Measurements from ENCODE around the gene HDHD5. TPM values are rescaled to one million over a fixed set of nuclear protein-coding genes. Genes with fewer than 3 reads are reported as not detected.
A peak's percentile ranks its signal among the peaks of the same experiment; 100 is the strongest.

HDHD5 gene
- total RNA-seq = 10 to 100 TPM; 12.0 to 16.5 (median 13.5) TPM
- 19.1 TPM for total RNA-seq (2013)

DNA sequence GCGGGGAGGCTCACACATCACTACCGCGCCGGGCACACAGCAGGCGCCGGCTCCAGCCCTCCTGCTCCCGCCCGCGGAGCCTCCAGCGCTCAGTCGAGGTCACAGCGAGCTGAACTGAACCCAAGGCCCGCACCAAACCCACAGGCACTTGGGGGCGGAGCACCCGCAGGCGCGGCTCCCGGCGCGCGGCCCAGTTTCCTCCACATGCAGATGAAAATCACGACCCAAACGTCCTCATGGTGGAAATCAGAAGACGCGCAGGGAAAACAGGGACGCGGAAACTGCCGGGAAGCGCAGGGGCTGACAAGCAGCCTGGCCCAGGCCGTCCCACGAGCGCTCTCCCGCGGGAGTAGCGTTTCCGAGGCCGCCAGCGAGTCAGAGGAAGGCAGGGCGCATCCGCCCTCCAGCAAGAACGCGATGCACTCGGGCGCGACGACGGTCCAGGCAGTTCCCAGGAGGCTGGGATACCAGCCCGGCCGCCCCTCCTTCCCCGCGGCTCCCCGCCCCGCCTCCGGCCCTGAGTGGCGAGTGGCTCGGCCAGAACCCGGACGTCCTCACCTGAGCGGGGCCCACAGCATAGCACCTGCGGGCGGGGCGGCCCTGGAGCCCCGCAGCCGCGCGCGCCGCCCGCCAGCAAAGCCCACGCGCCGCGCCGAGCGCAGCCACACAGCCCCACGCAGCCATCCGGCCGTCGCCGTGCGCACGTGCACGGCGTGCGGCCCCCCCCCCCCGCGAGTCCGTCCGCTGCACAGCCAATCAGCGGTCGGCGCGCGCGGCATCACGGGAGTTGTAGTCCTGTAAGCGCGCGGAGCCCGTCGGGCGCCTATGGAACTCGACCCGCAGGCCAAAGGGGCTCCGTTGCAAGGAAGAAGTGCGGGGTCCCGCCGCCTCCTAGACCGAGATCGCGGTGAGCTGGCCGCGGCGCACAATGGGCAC lies at the start of gene HDHD5:
Gene HDHD5 (minus strand): TSS at position 710 of the 936 bp plus-strand sequence. CDS start 26 bp downstream, at position 684.
- Mint-ChIP-seq H3K4me3 (peak within 1 kb of the TSS; percentile 93), H3K27ac (peak within 1 kb of the TSS; percentile 48 to 74), H3K27me3 (ENCODE audit: low read depth in 2 of 2) (no peaks in the 10 kb centered on the region), H3K4me1 (peaks cover 12 to 16% of the 10 kb centered on the region in 2 donors), H3K36me3 (no peaks in the 10 kb centered on the region), H3K9me3 (no peaks in the 10 kb centered on the region)
- Histone ChIP-seq H3K9me3 (ENCODE audit: control insufficient read depth, insufficient read depth, low read length) (no peaks in the 10 kb centered on the region), H3K27me3 (ENCODE audit: control insufficient read depth, insufficient read depth, low read length) (no peaks in the 10 kb centered on the region), H3K4me1 (ENCODE audit: control insufficient read depth, insufficient read depth, low read length) (peaks cover 24% of the 10 kb centered on the region), H3K36me3 (ENCODE audit: control insufficient read depth, insufficient read depth, low read length) (no peaks in the 10 kb centered on the region), H3K4me3 (ENCODE audit: low read length) (peak within 1 kb of the TSS; percentile 77), H3K27ac (ENCODE audit: low read length) (peak within 1 kb of the TSS; percentile 62)
- whole genome bisulfite sequencing (ENCODE audit: insufficient coverage) = under 1% methylated on average over 113 of the region's 114 CpGs
- TF ChIP-seq CTCF (IDR thresholded peaks at IDR 0.05) = no peak
- ATAC-seq (peak; percentile 93 to 97 (median 95)), DNase-seq (peak; percentile 84 to 94)
- intact Hi-C loops (cut with micrococcal nuclease) = loop anchor here (1.0 to 10.0 kb wide), 2 partner anchors 75 to 916 kb away; partner anchors contain the start of genes IL17RA and PEX26

- Mint-ChIP-seq H3K36me3 (peaks cover 8% of the 10 kb centered on the region), H3K4me3 (no peak overlapping the region), H3K4me1 (peaks cover 5 to 15% of the 10 kb centered on the region in 2 donors), H3K27ac (no peak overlapping the region), H3K27me3 (ENCODE audit: low read depth in 2 of 2) (no peaks in the 10 kb centered on the region), H3K9me3 (no peaks in the 10 kb centered on the region)
- no peak for DNase-seq
- Histone ChIP-seq H3K4me1 (ENCODE audit: control insufficient read depth, insufficient read depth, low read length) (no peaks in the 10 kb centered on the region), H3K27ac (ENCODE audit: low read length) (no peak overlapping the region), H3K27me3 (ENCODE audit: control insufficient read depth, insufficient read depth, low read length) (no peaks in the 10 kb centered on the region), H3K36me3 (ENCODE audit: control insufficient read depth, insufficient read depth, low read length) (peaks cover 60% of the 10 kb centered on the region), H3K4me3 (ENCODE audit: low read length) (no peak overlapping the region), H3K9me3 (ENCODE audit: control insufficient read depth, insufficient read depth, low read length) (no peaks in the 10 kb centered on the region)
- 89% methylated on average over 7 of the region's 7 CpGs for WGBS (ENCODE audit: insufficient coverage)
- intact Hi-C loops (cut with micrococcal nuclease) = no loop called here
- no peak for ATAC-seq
- TF ChIP-seq CTCF (IDR thresholded peaks at IDR 0.05) = no peak
Measured at GRCh38 chr22:17205432-17205831, 46.4 kb upstream of the HDHD5 start.

- H3K9me3 ChIP-seq (ENCODE audit: control insufficient read depth, insufficient read depth, low read length) = no peaks in the 10 kb centered on the region
- no peak for TF ChIP-seq CTCF (IDR thresholded peaks at IDR 0.05)
- peaks cover 8% of the 10 kb centered on the region for H3K36me3 Mint-ChIP-seq
- H3K27me3 ChIP-seq (ENCODE audit: control insufficient read depth, insufficient read depth, low read length) = no peaks in the 10 kb centered on the region
- ATAC-seq (no peak), DNase-seq (no peak)
- no peak overlapping the region for H3K4me3 Mint-ChIP-seq
- intact Hi-C loops (cut with micrococcal nuclease) = no loop called here
- H3K4me1 Mint-ChIP-seq = peaks cover 0 to 14% of the 10 kb centered on the region in 2 donors
- no peak overlapping the region for H3K27ac ChIP-seq (ENCODE audit: low read length)
- peak overlapping the region in 1 of 2 donors; percentile 73 for H3K27ac Mint-ChIP-seq
- WGBS (ENCODE audit: insufficient coverage) = 93% methylated on average over 8 of the region's 8 CpGs
- H3K4me1 ChIP-seq (ENCODE audit: control insufficient read depth, insufficient read depth, low read length) = no peaks in the 10 kb centered on the region
- no peak overlapping the region for H3K4me3 ChIP-seq (ENCODE audit: low read length)
- peaks cover 66% of the 10 kb centered on the region for H3K36me3 ChIP-seq (ENCODE audit: control insufficient read depth, insufficient read depth, low read length)
- no peaks in the 10 kb centered on the region for H3K9me3 Mint-ChIP-seq
- H3K27me3 Mint-ChIP-seq (ENCODE audit: low read depth in 2 of 2) = no peaks in the 10 kb centered on the region
Measured at GRCh38 chr22:17201285-17201945, 42.3 kb upstream of the HDHD5 start.

All from natural killer cell (primary cell).